ENCODE results near the gene SCAI. TPM values are rescaled to one million over a fixed set of nuclear protein-coding genes. Genes with fewer than 3 reads are reported as not detected.

SCAI gene
- total RNA-seq, 1 donor from 2014 or later, result 5.4 TPM

GRCh38 chr9:125141251-125141650, 2.1 kb downstream of the SCAI start:
- no peak overlapping the region for H3K4me3 Mint-ChIP-seq (ENCODE audit: unreplicated experiment)
- no peaks in the 10 kb centered on the region for H3K9me3 Mint-ChIP-seq (ENCODE audit: low read depth)
- peaks cover 16% of the 10 kb centered on the region for H3K4me1 Mint-ChIP-seq (ENCODE audit: low read depth)
- H3K27me3 Mint-ChIP-seq (ENCODE audit: low read depth), result no peaks in the 10 kb centered on the region
- no peak overlapping the region for H3K27ac Mint-ChIP-seq (ENCODE audit: unreplicated experiment)
- no peak for TF ChIP-seq CTCF (IDR thresholded peaks at IDR 0.05)
- no peak for DNase-seq (ENCODE audit: low spot score)
- peaks cover 2% of the 10 kb centered on the region for H3K36me3 Mint-ChIP-seq (ENCODE audit: low read depth)

GRCh38 chr9:125140576-125140975, 2.8 kb downstream of the SCAI start:
- no peak for TF ChIP-seq CTCF (IDR thresholded peaks at IDR 0.05)
- no peaks in the 10 kb centered on the region for H3K27me3 Mint-ChIP-seq (ENCODE audit: low read depth)
- no peak overlapping the region for H3K4me3 Mint-ChIP-seq (ENCODE audit: unreplicated experiment)
- peaks cover 2% of the 10 kb centered on the region for H3K36me3 Mint-ChIP-seq (ENCODE audit: low read depth)
- no peaks in the 10 kb centered on the region for H3K9me3 Mint-ChIP-seq (ENCODE audit: low read depth)
- DNase-seq (ENCODE audit: low spot score), result no peak
- H3K27ac Mint-ChIP-seq (ENCODE audit: unreplicated experiment), result no peak overlapping the region
- peaks cover 16% of the 10 kb centered on the region for H3K4me1 Mint-ChIP-seq (ENCODE audit: low read depth)

- Mint-ChIP-seq H3K36me3 (ENCODE audit: low read depth) (peaks cover 2% of the 10 kb centered on the region), H3K27me3 (ENCODE audit: low read depth) (no peaks in the 10 kb centered on the region), H3K27ac (ENCODE audit: unreplicated experiment) (peak overlapping the region; percentile 27), H3K4me1 (ENCODE audit: low read depth) (peaks cover 8% of the 10 kb centered on the region), H3K9me3 (ENCODE audit: low read depth) (no peaks in the 10 kb centered on the region), H3K4me3 (ENCODE audit: unreplicated experiment) (no peak overlapping the region)
- DNase-seq (ENCODE audit: low spot score), result no peak
- TF ChIP-seq CTCF (IDR thresholded peaks at IDR 0.05), result no peak
These were observed 6.1 kb downstream of the SCAI start for GRCh38 chr9:125137200-125137599.

- no peak overlapping the region for H3K4me3 Mint-ChIP-seq (ENCODE audit: unreplicated experiment)
These were observed 8.4 kb downstream of the SCAI start for GRCh38 chr9:125134976-125135375.

GRCh38 chr9:125133403-125134329, 9.7 kb downstream of the SCAI start:
- DNase-seq (ENCODE audit: low spot score), result no peak
- peaks cover 5% of the 10 kb centered on the region for H3K4me1 Mint-ChIP-seq (ENCODE audit: low read depth)
- H3K9me3 Mint-ChIP-seq (ENCODE audit: low read depth), result no peaks in the 10 kb centered on the region
- no peaks in the 10 kb centered on the region for H3K27me3 Mint-ChIP-seq (ENCODE audit: low read depth)
- H3K36me3 Mint-ChIP-seq (ENCODE audit: low read depth), result no peaks in the 10 kb centered on the region
- TF ChIP-seq CTCF (IDR thresholded peaks at IDR 0.05), result no peak
- H3K4me3 Mint-ChIP-seq (ENCODE audit: unreplicated experiment), result no peak overlapping the region
- H3K27ac Mint-ChIP-seq (ENCODE audit: unreplicated experiment), result no peak overlapping the region

More at GRCh38 chr9:125134976-125135375, 8.4 kb downstream of the SCAI start:
- H3K27me3 Mint-ChIP-seq (ENCODE audit: low read depth), result no peaks in the 10 kb centered on the region
- no peak for TF ChIP-seq CTCF (IDR thresholded peaks at IDR 0.05)
- no peak for DNase-seq (ENCODE audit: low spot score)
- H3K27ac Mint-ChIP-seq (ENCODE audit: unreplicated experiment), result no peak overlapping the region
- H3K9me3 Mint-ChIP-seq (ENCODE audit: low read depth), result no peaks in the 10 kb centered on the region
- peaks cover 5% of the 10 kb centered on the region for H3K4me1 Mint-ChIP-seq (ENCODE audit: low read depth)
- peaks cover 1% of the 10 kb centered on the region for H3K36me3 Mint-ChIP-seq (ENCODE audit: low read depth)

Measured in chondrocyte (in vitro differentiated cells).